AG04449 (cell line): ENCODE measurements around the gene ZNF593OS.

ENCODE experiments used
- CTCF ChIA-PET: fragments of 350-600 bp; formaldehyde crosslinking; extraction: SDS; loops from one replicate; lab custom pipeline; 2021; ENCODE audit warnings: antibody characterized with exemption; lab: Yijun Ruan, JAX
- POLR2A ChIA-PET: fragments of 400-600, 350-600 bp; formaldehyde crosslinking; extraction: SDS; loops from one replicate; lab custom pipeline; 2020; ENCODE audit warnings: antibody characterized with exemption, inconsistent platforms; lab: Yijun Ruan, JAX
- DNase-seq: peaks from one replicate; pipeline ENCODE4 v3.0.0-alpha.2; 2010; ENCODE audit warnings: low read depth, low spot score
- H3K4me3 ChIP-seq: 2 replicates; pipeline ENCODE4 v1.5.1; 2011; ENCODE audit warnings: low read depth, mild to moderate bottlenecking, control low read depth, low read length
- TF ChIP-seq, protein P1 (sequence below): IDR thresholded peaks from one replicate; pipeline ENCODE4 v1.5.1; 2011; ENCODE audit warnings: mild to moderate bottlenecking, moderate library complexity, low read length, control low read depth, inconsistent platforms; ENCODE audit not compliant: insufficient read depth; ENCODE audit errors: missing control alignments

ZNF593OS gene

GRCh38 chr1:26181586-26182382 is 10.2 kb upstream of the ZNF593OS start:
- no peak overlapping the region for H3K4me3 ChIP-seq
- TF ChIP-seq, protein P1, sequence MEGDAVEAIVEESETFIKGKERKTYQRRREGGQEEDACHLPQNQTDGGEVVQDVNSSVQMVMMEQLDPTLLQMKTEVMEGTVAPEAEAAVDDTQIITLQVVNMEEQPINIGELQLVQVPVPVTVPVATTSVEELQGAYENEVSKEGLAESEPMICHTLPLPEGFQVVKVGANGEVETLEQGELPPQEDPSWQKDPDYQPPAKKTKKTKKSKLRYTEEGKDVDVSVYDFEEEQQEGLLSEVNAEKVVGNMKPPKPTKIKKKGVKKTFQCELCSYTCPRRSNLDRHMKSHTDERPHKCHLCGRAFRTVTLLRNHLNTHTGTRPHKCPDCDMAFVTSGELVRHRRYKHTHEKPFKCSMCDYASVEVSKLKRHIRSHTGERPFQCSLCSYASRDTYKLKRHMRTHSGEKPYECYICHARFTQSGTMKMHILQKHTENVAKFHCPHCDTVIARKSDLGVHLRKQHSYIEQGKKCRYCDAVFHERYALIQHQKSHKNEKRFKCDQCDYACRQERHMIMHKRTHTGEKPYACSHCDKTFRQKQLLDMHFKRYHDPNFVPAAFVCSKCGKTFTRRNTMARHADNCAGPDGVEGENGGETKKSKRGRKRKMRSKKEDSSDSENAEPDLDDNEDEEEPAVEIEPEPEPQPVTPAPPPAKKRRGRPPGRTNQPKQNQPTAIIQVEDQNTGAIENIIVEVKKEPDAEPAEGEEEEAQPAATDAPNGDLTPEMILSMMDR = no peak
- POLR2A ChIA-PET = no interaction called here
- CTCF ChIA-PET = interaction anchor here (2.1 to 2.7 kb wide), 3 partner anchors 12 to 17 kb away, joined by 8 to 11 read pairs (median 11); partner anchors contain the start of gene ZNF593
- DNase-seq = no peak

DNA sequence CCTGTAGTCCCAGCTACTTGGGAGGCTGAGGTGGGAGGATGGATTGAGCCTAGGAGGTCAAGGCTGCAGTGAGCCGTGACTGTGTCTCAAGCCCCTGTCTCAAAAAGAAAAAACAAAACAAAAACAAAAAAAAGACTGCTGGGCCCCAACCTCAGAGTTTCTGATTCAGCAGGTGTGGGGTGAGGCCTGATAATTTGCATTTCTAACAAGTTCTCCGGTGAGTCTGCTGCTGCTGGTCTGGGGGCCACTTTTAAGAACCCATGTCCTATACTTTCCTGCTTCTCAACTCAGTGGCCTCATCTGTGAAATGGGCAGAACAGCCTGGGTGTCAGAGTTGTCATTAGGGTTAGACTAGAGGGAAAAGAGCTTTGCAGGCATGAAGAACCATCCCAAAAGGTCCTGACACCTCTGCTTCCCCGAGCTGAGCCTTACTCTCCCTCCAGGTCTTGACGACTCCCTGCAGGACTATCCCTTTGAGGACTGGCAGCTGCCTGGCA is 8.4 kb upstream of the ZNF593OS start:
- ChIA-PET POLR2A (no interaction called here), CTCF (interaction anchor here (0.9 to 2.3 kb wide), 5 partner anchors 9 to 54 kb away, joined by 3 to 11 read pairs (median 4); partner anchors contain the start of genes CEP85, ZNF593 and ZNF593OS)
- no peak overlapping the region for H3K4me3 ChIP-seq
- DNase-seq = no peak
- TF ChIP-seq, protein P1 = no peak

DNA sequence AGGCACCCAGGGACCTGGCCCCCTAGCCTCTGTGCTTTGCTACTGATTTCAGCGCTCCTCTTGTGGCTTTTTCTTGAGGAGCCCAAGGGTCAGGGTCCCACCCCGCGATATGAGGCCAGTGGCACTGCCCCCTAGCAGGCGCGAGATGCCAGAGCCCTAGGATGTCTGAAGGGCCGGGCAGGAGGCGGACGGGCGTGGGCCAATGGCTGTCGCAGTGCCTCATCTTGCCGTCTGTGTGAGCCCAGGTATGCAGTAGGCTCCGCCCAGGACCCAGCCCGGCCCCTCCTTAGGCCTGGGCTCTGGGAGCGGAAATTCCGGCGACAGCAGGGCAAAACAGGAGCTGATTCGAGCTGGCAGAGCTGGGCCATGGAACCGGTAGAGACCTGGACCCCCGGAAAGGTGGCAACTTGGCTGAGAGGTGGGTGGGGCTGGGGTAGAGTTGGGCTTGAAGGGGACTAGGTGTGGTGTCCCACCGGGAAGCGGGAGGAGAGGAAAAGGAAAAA is 5.6 kb upstream of the ZNF593OS start, which contains the start of gene CNKSR1:
Gene CNKSR1 (plus strand): TSS at position 310 of the 503 bp plus-strand sequence. CDS start 57 bp downstream, at position 367.
- H3K4me3 ChIP-seq = no peak within 1 kb of the TSS
- TF ChIP-seq, protein P1 = no peak
- POLR2A ChIA-PET = no interaction called here
- CTCF ChIA-PET = interaction anchor here (1.3 to 2.1 kb wide), 5 partner anchors 7 to 145 kb away, joined by 4 to 11 read pairs (median 5); partner anchors contain the start of genes CEP85 and ZNF593
- DNase-seq = no peak

- H3K4me3 ChIP-seq = no peak overlapping the region
- POLR2A ChIA-PET = interaction anchor here (0.6 kb wide), 1 partner anchor 913 kb away, joined by 3 read pairs; no protein-coding TSS in a partner anchor
- TF ChIP-seq, protein P1 = no peak
- CTCF ChIA-PET = interaction anchor here (1.4 to 2.0 kb wide), 3 partner anchors 12 to 18 kb away, joined by 3 to 6 read pairs (median 3); partner anchors contain the start of gene CATSPER4
- DNase-seq = no peak
These were observed 3.7 kb upstream of the ZNF593OS start for GRCh38 chr1:26175346-26175745.

DNA sequence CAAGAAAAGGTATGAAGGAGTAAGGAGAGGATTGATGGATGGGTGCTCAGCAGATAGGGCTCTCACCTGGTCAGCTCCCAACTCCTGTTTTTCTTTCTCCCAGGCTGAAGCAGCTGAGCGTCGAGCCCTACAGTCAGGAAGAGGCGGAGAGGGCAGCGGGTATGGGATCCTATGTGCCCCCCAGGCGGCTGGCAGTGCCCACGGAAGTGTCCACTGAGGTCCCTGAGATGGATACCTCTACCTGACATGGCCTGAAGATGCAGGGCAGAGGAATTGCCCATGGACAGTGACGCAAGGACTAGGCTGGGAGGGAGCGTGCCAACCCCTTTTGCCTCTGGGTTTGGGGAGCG is 1.2 kb downstream of the ZNF593OS start:
- TF ChIP-seq, protein P1 = no peak
- peak overlapping the region; percentile 93 for H3K4me3 ChIP-seq
- no peak for DNase-seq
- POLR2A ChIA-PET = no interaction called here
- CTCF ChIA-PET = interaction anchor here (0.8 to 6.1 kb wide), 31 partner anchors 8 to 247 kb away, joined by 3 to 39 read pairs (median 7); partner anchors contain the start of genes CATSPER4, CD52, CEP85 and CNKSR1
